ENCODE data around the gene RBM6.
"Not testable (repeated sequence)": the region's sequence is repeated elsewhere in the genome, so short reads cannot be mapped to it uniquely, and the experiment has no call there.

The RBM6 gene

DNA sequence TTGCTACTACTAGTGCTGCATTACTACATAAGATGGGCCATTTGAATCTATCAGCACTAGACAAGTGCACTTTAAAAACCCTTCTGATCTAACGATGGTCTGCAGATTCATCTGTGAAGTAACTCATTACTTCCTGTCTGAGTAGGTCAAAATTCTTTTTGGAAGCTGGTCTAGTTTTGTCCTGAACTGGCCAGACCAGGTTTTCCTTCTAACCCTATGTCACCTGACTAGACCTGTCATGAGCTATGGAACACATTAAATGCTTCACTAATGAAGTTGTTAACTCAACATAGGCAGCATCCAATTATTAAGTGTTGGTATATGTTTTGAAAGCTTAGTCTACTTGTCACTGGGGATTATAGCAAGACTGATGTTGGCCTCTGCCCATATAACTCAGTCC is 138.7 kb downstream of the RBM6 start:
- no peak for DNase-seq (ENCODE audit: insufficient read length, low spot score)
- FAIRE-seq: no peak

DNA sequence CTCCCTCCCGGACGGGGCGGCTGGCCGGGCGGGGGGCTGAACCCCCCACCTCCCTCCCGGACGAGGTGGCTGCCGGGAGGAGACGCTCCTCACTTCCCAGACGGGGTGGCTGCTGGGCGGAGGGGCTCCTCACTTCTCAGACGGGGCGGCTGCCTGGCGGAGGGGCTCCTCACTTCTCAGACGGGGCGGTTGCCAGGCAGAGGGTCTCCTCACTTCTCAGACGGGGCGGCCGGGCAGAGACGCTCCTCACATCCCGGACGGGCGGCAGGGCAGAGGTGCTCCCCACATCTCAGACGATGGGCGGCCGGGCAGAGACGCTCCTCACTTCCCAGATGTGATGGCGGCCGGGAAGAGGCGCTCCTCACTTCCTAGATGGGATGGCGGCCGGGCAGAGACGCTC is 145.0 kb downstream of the RBM6 start:
- FAIRE-seq; DNase-seq (ENCODE audit: insufficient read length, low spot score): not testable (repeated sequence)

DNA sequence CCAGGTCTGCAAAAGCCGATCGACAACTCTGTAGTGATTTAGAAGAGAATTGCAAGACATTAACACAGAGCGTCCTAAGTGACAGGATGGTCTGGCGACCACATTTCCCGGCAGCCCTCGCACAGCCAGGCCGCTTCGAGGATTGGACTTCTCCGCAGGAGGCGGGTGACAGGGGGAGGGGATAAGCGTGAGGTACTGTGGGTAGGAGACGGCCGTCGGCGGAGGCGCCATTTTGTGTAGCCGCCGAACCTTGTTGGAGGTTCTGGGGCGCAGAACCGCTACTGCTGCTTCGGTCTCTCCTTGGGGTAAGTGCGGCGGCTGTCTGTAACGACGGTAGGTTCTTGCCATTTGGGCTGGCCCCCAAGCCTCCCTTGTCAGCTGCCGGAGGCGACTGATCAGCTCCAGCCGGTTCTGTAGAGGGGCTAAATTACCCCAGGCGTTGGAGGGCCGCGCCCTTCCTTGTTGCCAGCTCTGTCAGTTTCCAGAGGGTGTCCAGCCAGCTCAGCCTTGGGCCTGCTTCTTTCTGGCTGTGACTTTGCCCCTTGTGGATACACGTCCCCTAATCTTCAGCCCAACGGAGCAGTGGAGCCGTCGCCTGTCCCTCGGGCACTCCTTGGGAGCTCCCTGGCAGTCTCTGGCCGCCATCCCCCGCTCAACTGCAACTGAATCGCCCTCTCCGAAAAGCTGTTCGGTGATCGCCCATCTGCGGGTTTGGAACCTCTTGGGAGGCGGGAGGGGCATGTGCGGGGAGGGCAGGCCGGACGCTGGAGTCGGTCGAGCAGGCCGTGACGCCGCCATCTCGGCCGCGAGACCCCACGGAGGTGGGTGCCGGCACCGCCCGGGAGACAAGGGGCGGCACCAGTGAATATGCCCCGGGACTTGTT is 149.0 kb downstream of the RBM6 start, which contains the start of gene RBM5:
Gene RBM5, plus strand, starts transcription at position 195 of the 884 bp plus-strand sequence. CDS start 1,516 bp downstream, outside the sequence.
- DNase-seq (ENCODE audit: insufficient read length, low spot score): peak; percentile 98
- FAIRE-seq: peak; percentile 97

DNA sequence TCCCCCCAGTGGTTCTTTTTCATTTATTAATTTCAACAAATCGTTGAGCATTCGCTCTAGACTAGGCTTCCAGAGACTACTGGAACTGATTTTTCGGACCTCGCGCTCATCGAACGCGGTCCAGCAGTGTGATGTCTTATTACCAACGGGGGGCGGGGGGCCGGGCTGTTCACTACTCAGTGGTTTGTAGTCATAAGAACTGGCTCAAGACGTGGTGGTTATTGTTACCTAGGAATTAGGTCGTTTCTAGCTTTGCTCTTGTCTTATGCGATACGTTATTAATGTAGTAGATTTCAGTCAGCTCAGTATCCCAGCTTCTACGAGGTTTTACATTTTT is 149.6 kb downstream of the RBM6 start:
- no peak for DNase-seq (ENCODE audit: insufficient read length, low spot score)
- no peak for FAIRE-seq

DNA sequence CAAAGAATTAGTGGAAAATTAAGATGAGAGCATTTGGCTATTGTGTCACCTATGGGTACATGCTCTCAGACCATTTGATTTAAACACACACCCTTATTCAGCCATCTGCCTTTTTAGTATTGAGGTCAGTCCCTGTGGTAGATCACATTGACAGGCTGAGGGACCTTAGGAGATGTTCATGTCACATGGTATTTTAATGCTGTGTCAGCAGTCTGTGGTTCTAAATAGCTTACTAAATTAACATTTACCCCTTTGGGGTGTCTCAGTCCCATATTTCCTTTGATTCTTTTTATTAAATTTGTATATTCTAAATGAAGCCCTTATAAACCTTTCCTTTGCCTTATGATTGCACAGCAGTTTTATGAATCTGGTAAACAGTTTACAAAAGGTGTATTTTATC is 151.0 kb downstream of the RBM6 start:
- FAIRE-seq (no peak), DNase-seq (ENCODE audit: insufficient read length, low spot score) (no peak)

DNA sequence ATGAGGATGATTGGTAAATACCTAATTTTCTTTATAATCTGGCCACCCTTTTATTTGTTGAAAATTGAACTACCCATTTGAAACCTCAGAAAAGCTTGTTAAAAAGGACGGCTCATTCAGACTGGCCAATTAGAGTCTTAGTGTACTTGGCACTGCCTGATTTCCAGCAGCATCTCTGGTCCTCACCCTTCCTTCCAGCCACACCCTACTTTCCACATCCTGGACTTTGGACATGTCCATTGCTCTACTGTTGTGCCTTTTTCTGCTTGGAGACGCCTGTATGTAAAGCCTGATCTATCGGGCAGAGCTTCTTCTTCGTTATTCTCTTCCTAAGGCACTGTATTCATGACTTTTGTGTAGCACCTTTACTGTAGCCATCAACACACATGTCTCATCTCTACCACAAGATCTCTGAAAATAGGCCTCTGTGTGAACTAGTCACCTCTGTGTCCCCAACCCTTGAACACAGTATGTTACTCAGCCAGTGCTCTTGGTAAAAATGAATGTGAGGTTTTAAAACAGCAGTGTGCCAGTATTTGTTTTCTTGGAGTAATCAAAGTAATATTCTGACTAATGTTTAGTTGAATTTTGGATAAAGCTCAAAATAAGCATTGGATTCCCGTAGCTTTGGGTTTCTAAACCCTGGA is 155.5 kb downstream of the RBM6 start:
- FAIRE-seq (no peak), DNase-seq (ENCODE audit: insufficient read length, low spot score) (no peak)

DNA sequence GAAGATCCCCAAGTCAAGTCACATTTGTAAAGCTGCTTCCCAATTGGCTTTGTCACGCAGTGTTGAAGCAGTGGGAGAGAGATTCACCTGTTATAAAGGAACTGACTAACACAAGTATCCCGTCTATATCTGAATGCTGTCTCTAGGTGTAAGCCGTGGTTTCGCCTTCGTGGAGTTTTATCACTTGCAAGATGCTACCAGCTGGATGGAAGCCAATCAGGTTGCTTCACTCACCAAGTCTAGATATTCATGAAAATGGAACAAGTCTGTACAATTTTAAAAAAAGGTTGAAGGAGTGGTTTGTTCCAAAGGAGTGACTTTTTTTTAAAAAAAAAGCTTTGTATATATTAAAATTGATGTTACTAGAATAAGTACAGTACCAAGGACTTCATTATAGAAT is 160.4 kb downstream of the RBM6 start:
- DNase-seq (ENCODE audit: insufficient read length, low spot score): no peak
- no peak for FAIRE-seq

DNA sequence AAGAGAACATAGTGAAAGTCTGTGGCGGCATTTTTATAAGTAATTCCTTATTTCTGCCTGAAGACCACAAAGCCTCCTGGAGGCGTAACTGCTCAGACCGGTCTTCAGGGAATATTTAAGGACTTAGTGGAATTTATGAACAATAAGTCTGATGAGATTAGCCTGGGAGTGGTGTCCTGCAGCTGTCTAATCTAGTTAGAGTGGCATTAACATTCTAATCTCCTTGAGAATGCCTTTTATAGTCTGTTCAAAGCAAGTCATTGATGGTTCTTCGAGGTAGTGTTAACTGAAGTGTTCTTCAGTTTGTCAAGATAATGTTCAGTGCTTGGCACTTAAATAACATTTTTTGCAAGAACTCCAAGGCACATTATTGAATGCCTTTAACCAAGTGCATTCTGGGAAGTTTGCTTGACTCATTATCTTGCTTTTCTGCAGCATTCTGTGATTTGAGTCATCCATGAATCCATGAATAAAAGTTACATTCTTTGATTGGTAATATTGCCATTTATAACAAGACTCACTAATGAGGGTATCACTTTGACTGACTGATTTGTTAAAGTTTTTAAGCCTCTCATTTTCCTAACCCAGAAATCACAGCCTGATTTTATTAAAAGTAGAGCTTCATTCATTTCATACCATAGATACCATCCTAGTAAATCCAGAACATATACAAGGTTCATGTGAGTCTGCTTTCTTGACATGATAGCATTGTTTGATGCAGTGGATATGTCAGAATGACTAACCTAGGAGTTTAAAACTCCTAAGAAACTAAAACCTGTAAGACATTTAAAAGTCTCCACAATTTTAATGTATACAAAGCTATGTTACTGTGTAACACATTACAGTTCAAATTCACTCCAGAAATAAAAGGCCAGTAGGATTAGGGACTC is 161.3 kb downstream of the RBM6 start:
- no peak for FAIRE-seq
- DNase-seq (ENCODE audit: insufficient read length, low spot score): no peak

DNA sequence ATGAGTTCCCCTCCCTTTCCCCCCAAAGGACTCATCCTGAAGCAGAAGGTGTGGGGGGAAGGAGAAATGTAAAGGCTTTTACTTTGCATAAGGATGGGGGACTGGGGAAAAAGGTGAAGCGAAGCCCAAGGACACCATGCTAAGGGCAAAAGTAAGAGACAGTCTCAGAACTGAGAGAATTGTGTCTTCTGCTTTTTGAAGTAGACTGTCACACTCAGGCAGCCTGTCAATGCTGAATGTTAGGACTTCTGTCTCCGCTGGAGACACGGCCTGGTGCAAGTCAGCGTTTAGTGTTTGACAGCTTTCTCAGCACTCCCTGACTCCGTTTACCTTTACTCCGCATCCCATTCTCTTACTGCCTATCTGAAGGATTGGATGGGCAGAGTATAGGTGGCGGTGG is 162.6 kb downstream of the RBM6 start:
- no peak for FAIRE-seq
- DNase-seq (ENCODE audit: insufficient read length, low spot score): no peak

DNA sequence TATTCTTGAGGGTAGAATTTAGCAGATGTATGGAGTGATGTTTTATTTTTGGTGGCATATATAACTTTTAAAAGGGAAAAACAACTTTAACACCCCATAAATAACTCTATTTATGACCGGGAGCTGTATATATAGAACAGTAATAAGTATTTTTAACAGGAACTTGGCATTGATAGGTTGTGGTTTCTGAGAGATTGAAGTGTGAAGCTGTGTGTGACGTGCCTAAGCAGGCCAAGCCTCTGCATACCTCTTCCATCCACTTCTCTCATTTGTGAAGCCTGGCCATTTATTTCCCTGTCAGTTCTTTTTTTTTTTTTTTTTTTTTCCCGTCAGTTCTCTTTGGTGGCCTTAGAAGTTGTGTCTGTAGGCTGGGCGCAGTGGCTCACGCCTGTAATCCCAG is 171.8 kb downstream of the RBM6 start:
- FAIRE-seq (no peak), DNase-seq (ENCODE audit: insufficient read length, low spot score) (no peak)

DNA sequence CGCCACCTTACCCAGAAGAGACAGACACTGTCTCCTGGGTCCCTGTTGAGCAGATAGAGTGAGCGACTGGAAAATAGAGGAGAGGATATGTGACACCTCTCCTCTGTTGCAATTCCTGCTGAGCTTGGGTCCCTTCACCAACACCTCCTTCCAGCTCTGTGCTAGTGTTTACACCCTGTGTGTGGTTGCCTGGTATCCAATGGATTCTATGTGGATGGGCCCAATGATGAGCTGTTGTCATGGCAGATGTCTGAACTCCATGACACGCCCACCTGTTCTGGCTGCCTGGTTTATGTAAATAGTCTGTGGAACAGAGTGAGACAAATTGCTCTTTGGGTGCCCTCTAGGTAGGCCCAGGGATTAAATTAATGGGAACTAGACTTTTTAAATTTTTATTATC is 172.5 kb downstream of the RBM6 start:
- no peak for DNase-seq (ENCODE audit: insufficient read length, low spot score)
- no peak for FAIRE-seq

DNA sequence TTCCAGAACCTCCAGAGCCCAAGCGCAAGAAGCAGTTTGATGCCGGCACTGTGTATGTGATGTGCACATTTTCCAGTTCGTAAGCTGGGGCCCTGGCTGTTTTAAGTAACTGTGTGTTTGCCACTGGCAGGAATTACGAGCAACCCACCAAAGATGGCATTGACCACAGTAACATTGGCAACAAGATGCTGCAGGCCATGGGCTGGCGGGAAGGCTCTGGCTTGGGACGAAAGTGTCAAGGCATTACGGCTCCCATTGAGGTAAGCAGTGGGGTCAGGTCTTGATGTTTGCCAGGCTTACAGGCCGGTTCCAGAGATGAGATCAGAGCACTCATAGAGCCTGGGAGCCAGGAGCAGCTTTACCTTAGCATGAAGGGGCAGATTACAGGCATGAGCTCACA is 177.2 kb downstream of the RBM6 start:
- DNase-seq (ENCODE audit: insufficient read length, low spot score): no peak
- no peak for FAIRE-seq

DNA sequence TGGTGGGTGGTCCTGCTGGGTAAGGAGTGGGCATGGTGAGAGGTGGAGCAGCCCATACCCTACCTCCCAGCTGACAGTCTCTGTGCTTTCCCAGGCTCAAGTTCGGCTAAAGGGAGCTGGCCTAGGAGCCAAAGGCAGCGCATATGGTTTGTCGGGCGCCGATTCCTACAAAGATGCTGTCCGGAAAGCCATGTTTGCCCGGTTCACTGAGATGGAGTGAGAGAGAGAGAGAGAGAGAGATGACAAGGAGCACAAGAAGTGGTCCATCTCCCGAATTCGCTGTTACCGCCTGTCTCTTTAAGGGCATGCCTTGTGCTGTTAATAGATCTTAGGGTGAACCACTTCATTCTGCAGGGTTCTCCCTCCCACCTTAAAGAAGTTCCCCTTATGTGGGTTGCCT is 178.3 kb downstream of the RBM6 start:
- FAIRE-seq: peak; percentile 57
- DNase-seq (ENCODE audit: insufficient read length, low spot score): no peak

DNA sequence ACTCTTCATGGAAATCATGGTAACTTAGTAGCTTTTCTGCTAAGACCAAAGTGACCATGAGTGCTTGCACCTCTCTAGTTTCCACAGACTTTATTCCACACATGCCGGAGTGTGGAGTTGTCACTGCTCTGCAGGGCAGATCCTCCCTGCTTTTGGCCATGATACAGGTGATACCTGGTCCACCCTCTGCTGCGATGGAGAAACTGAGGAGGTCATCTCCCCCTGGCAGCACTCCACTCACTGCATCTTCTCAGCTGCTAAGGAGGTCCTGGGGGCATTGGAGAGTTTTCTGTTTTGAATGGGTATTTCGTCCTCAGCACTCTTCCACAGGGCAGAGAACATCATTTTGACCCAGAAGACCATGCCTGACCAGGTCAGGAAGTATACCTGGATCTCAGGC is 179.8 kb downstream of the RBM6 start:
- DNase-seq (ENCODE audit: insufficient read length, low spot score) (no peak), FAIRE-seq (no peak)

DNA sequence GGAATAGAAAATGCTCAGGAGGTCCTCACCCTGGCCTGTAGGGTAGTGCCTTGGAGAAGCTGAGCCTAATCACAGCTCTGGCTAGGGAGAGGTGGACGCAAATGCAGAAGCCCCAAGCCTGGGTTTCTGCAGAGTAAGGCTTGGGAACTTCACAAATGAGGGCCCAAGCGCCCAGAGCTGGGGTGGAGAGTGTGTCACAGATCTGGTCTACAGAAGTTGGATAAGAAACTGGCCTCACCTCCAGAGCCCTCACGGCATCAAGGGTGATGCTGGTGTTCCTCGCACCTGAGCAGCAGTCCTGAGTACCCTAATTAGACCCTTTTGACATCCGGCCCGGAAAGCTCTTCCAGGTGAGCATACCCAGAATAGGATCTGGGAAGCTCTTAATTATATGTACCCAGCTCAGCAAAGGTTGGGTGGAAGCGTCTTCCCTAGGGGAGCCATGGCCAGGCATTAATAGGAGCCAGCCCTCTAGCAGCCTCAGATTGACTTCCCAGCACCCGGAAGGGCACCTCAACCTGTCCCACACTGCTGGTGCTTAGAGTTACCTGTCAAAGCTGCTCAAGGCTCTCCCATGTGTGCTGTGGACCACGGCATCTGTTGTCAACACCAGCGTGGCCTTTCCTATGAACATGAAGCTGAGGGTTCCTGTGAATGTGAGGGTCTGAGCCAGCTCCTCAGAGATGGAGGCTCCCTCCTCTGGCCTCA is 180.6 kb downstream of the RBM6 start:
- FAIRE-seq (no peak), DNase-seq (ENCODE audit: insufficient read length, low spot score) (no peak)

DNA sequence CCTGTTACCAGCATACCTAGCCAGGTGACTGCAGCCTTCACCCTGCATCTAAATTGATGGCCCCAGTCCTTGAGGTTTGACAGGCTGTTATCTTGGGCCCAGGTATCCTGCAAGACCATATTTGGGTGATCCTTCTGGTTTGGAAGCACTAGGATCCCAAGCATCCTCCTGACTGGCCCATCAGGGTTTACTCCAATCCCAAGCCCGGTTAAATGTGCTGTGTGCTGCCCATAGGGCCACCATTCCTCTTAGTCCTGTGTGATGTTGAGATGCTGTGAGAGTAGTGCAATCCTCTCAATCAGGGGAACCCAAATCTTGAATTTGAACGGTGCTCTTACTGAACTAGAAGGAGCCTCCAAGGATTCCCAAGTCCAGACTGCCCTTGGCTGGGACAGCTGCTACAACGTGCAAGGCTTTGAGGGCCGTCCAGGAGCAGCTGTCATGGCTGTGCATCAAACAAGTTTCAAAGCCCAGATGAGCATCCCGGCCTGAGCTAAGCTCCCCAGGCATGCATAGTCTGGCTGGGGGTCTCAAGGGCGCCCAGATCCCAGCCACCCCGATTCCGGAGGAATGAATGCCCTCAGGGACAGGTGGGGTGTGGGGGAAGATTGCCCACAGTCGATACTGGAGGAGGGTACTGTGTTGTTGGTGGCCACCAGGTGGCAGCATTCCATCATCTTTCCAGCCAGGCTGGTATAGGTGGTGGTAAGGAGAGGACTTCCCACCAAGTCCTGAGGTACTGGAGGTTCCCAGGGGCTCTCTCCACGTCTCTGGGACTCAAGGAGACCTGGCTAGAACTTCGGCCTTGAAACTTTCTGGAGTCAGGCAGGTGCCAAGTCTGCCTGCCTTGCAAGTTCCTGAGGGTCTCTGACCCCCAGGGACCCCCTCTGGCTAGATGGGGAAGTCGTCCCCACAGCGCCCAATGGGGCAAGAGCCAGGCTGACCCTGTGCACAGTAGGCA is 181.4 kb downstream of the RBM6 start:
- peak; percentile 96 for FAIRE-seq
- peak; percentile 93 for DNase-seq (ENCODE audit: insufficient read length, low spot score)

DNA sequence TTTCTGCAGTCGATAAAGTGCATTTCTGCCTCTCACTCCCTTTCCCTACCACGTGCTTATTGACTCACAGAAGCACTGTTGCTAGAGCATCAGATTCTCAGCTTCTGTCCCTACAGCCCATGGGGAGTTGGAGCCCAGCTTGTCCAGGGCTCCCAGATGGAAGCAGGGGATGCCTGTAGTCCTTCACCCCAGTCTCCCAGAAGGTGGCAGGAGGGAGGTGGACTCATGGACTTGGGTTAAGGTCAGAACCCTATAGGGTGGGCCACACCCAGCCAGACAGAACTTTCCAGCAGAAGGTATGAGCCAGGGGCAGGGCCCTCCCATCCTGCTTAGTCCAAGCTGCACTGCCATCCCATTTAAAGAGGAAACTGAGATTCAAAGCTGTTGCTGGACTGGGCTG is 182.1 kb downstream of the RBM6 start:
- FAIRE-seq: no peak
- DNase-seq (ENCODE audit: insufficient read length, low spot score): no peak

DNA sequence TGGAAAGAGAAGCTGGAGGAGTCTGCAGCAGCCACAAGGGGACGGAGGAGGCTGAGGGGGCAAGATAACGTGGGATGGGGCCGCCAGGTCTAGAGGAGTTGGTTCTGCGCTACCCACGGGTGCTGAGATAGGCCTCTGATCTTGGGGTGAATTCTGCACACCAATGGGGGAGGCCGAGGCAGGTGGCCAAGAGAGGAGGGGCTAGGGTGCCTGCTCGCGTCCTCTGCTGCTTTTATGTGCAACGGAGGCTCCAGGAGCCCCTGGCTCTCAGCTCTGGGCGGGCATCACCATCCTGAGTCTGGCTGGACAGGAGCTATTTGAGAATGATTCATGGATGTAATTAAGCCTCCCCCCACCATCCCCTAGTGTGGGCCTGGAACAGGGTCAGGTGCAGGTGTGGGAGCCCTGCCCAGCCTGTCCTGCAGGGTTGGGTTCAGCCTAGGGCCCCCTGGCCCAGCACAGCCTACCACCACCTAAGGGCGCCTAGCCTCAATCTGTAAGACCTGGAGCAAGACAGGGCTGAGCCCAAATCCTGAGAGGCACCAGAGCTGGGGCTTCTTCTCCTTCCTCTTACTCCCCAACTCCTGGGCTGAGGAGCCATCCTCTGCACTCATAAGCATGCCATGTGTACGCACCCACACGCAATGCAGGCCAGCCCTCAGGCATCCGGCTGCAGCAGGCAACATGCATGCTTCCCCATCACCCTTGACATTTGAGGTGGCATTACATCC is 182.9 kb downstream of the RBM6 start:
- no peak for DNase-seq (ENCODE audit: insufficient read length, low spot score)
- no peak for FAIRE-seq

All from HTR-8/SVneo (cell line).